NCI-H146 (cell line): Measurements from ENCODE around the gene GRK3.
"Not testable (repeated sequence)": the region's sequence is repeated elsewhere in the genome, so short reads cannot be mapped to it uniquely, and the experiment has no call there.

Experiments
- DNase-seq: peaks from one replicate; lab custom pipeline; 2025; lab: John Stamatoyannopoulos, UW

GRK3 gene

GRCh38 chr22:25564320-25564978 is at the start of gene GRK3:
Gene GRK3, plus strand, starts transcription at chr22:25564675. Its CDS starts 366 bp downstream, at chr22:25565041.
- DNase-seq = peak; percentile 61

GRCh38 chr22:25518000-25518663 is 46.3 kb upstream of the GRK3 start:
- no peak for DNase-seq

DNA sequence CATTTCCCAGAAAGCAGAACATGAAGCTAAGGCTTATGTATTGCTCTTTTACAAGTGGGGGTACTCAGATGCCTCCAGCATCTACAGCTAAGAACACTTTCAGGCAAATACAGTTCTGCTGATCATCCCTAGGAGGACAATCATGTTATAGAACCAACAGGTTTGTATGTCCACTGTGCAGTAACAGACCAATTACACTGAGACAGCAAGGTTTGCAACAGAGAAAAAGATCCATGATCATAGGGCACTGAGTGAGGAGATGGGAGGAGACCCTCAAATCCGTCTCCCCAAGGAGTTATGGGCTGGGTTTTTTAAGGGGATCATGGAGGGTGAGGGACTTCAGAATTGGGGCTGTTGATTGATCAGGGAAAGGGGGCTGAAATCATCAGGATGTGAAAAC is 39.1 kb upstream of the GRK3 start:
- DNase-seq = no peak

DNA sequence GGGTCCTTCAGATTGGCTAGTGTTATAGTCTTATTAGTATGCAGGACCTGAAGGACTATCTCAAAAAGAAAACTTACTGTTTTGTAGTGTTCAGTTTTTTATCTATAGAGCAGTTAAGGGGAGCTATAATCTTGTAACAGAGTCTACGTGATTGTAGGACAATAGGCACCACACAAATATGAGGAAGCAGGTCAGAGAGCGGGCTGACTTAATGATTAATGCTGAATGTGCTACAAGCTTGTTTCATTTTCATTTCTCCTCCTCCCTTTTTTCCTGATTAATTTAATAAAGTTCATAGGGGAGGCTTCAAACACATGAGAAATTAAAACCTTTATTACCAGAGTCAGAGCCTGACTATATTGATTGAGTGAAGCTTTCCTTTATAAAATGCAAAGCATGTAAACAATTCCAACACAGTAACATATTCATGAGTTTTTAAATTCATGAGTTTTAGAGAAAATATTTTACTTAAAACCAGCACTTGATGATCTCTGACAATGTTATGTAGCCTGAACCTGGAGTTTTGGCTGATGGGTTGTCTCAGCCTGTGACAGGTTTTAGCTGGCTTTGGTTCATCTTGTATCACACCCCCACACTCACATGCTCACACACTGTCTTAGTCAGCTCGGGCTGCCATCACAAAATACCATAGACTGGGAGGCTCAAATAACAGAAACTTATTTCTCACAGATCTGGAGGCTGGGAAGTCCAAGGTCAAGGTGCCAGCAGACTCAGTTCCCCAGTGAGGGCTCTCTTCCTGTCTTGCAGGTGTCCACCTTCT is 38.5 kb upstream of the GRK3 start:
- not testable (repeated sequence) for DNase-seq

DNA sequence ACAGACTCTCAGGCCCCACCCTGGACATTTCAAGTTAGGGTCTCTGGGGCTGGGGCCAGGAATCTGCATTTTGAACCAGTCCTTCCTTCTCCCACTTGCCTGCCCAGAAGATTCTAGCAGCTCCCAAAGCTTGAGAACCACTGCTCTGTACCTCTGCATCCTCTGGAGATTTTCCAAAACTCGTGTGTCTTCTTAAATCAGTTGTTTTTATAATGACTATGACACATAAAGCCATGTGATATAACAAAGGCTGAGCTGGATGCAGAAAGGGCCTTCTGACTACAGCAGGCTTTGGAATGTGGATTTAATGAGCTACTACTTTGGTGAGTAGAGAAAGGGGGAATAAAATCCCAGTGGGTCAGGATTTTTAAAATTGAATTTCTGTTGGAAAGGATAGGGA is 37.5 kb upstream of the GRK3 start:
- DNase-seq = not testable (repeated sequence)

DNA sequence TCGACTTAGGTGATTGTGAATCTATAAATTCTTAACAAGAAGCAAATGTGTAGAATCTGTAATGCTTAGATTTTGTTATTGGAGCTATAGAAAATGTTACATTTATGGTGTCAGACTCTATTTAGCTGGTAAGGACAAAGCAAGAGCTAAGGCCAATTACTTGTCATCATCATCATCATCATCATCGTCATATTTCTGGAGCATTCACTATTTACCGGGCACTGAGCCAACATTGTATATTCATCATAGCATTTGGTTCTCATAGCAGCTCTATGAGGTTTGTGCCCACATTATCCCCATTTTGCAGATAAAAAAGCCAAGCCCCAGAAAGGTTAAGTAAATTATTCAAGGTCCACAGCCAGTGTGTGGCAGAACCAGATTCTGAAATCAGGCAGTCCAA is 36.4 kb upstream of the GRK3 start:
- not testable (repeated sequence) for DNase-seq

DNA sequence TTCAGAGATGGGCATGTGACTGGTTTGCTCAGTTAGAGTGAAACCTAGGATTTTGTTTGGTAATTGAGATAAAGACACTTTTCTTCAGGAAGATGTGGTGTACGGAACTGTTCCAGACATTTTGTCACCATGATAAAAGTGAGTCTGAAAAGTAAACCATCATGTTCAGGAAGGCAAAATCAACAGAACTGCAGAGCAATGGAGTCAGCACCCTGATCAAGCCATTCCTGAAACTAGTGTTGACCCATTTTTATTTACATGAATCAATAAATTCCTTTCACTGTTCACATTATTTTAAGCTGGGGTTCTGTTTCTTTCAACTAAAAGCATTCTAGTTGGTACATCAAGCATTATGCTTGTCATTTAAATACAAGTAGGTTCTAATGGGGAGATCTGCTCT is 35.4 kb upstream of the GRK3 start:
- not testable (repeated sequence) for DNase-seq

DNA sequence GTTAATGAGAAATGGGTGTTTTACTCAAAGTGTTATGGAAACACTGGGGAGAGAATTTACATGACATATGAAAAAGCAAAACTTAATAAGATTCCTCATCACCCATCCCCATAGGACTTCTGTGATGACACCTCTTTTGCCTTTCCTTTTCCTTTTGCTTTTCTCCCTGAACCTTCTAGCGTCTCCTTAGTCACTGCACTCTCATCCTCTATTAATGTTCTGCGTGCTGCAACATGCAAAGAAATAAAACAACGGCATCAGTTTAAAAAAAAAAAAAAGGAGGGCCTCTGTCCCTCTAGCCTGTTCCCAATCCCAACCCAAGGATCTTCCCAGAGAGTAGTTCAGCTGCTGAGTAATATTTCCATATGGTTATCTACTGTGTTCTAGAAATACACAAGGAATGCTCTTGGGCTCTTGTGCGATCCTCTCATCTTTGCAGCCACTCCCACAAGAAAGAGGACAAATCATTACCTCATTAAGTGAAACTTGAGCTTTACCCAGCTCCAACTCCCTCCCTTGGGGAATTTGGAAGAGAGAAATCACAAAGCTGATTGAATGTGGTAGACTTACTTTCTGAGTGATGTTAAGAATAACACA is 34.8 kb upstream of the GRK3 start:
- DNase-seq = not testable (repeated sequence)

- not testable (repeated sequence) for DNase-seq
These were observed 32.8 kb upstream of the GRK3 start for GRCh38 chr22:25531677-25532076.

DNA sequence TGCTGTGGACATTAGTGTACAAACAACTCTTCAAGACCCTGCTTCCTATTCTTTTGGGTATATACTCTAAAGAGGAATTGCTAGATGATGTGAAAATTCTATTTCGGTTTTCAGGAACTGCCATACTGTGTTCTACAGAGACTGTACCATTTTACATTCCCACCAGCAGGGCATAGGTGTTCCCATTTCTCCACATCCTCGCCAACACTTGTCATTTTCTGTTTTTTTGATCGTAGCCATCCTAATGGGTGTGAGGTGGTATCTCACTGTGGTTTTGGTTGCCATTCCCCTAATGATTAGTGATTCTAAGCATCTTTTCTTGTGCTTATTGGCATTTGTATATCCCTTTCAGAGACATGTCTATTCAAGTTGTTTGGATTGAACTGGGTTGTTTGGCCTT is 29.8 kb upstream of the GRK3 start:
- DNase-seq = no peak

DNA sequence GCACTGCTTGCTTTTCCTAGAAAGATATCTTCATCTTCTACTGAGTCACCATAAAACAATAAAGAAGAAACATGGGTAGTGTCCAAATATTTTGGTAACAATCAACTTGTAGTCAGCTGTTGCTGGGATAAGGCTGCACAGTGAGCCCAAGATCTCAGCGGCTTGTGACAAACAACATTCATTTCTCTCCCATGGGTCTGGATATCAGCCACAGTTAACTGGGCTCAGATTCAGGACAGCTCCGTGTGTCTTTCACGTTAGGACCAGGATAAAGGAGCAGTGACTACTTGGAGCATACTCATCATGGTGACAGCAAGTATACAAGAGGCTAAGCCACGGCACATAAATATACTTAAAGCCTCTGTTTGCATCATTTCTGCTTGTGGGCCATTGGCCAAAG is 27.9 kb upstream of the GRK3 start:
- no peak for DNase-seq

DNA sequence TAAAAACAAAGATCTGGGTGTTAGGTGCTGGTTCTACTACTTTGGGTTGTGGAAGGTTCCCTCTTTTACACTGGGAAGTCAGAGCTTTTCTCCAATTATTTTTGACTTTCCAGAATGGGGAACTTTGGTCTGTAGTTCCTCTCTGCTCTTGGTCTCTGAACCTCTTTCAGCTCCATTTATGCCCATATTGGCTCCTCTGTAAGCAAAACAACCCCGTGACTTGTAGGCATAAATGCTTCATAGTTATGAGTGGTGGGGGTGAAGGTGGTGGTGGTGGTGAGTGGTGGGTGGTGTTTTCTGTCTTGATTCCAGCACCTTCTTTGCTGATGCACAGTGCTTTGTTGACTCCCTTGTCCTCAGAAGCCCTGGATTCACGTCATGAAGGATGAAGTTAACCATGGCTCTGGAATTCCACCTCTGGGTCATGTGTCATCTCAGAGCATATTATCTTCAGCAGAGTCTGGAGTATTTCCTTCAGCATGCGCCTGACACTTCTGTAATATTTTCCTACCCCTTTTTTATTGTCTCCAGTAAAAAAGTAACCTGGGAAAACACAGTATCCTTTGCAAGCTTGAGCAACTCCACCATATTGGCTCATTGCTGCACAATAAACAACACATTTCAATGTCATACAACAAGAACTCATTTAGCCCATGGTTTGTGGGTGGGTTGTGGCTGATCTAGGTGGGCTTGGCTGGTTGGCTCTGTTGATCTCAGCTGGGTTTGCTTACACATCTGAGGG is 24.1 kb upstream of the GRK3 start:
- no peak for DNase-seq

GRCh38 chr22:25540908-25541660 is 23.4 kb upstream of the GRK3 start:
- DNase-seq = no peak

- DNase-seq = no peak
These were observed 22.3 kb upstream of the GRK3 start for GRCh38 chr22:25542191-25542590.

GRCh38 chr22:25542720-25543402 is 21.6 kb upstream of the GRK3 start:
- DNase-seq = no peak

DNA sequence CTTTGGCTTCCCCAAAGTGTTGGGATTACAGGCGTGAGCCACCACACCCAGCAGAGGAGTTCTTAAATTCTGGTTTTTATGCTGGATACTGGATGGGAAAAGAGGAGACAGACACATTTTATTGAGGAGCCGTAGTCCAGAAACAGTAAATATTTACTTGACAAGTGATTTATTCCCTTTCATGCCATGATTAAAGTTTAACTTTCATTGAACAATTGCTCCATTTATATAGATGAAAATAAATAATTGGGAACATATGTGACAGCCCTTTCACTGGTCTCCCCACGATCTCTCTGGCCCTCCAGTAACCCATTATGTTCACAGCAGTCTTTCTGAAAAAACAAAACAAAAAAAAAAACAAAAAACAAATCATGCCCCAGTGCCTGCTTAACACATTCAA is 19.3 kb upstream of the GRK3 start:
- no peak for DNase-seq

- no peak for DNase-seq
These were observed 18.8 kb upstream of the GRK3 start for GRCh38 chr22:25545672-25546071.

DNA sequence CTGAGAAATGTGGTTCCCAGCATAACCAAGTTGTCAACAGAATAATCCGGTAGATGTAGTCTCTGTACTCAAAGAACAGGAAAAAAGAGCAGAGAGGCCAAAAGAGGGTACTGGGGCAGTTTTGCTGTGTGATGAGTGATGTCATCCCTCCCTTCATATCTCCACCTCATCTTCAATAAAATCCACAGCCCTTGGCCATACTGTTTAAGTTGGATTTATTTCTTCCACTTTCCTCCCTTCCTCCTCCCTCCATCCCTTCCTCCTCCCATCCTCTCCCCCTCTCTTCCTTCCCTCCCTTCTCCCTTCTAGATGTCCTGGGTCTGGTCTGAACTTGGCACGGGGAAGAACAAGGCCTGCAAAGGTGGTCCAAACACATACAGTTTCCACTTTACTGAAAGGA is 18.2 kb upstream of the GRK3 start:
- DNase-seq = no peak

GRCh38 chr22:25546751-25547150 is 17.7 kb upstream of the GRK3 start:
- DNase-seq = no peak

DNA sequence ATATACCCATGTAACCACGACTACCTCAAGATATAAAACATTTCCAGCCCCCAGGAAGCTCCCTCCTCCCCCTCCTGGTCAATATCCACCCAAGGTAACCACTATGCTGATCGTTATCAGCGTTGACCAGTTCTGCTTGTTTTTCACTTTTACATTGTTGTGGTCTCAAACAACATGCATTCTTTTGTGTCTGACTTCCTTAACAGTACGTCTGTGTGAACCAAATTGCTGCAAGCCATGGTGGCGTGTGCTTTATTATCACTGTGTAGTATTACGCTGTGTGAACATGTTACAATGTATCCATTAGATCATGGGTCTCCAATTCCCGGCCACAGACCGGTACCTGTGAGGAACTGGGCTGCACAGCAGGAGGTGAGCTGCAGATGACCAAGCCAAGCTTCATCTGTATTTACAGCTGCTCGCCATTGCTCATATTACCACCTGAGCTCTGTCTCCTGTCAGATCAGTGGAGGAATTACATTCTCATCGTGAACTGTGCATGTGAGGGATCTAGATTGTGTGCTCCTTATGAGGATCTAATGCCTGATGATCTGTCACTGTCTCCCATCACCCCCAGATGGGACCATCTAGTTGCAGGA is 15.5 kb upstream of the GRK3 start:
- peak; percentile 20 for DNase-seq
